IMR-90 (cell line): ENCODE results near the gene GIMAP1. TPM values are rescaled to one million over a fixed set of nuclear protein-coding genes. Genes with fewer than 3 reads are reported as not detected.

Source experiments
- ATAC-seq: fragments of 200-7000 bp; cut with Tn5 transposase; 2 replicates; pipeline ENCODE4 v1.9.1; 2020; ENCODE audit warnings: low read depth, mild to moderate bottlenecking, moderate library complexity
- BruUV-seq: library from RNA; stranded (reverse); fragments of 400-500 nt; replicated peaks from 2 replicates; lab custom pipeline; 2021; lab: Mats Ljungman, UMichigan
- CTCF ChIA-PET: fragments of 300-600 bp; formaldehyde crosslinking; extraction: SDS; loops from one replicate; lab custom pipeline; 2021; ENCODE audit warnings: antibody characterized with exemption; lab: Yijun Ruan, JAX
- POLR2A ChIA-PET: fragments of 300-600 bp; sonication (Branson Sonifier 250); formaldehyde crosslinking; loops from one replicate; lab custom pipeline; 2022; ENCODE audit warnings: antibody characterized with exemption; ENCODE audit not compliant: unreplicated experiment; lab: Charles Lee
- DNase-seq: peaks from one replicate; pipeline ENCODE4 v3.0.0; 2013
- H2AFZ ChIP-seq: replicated peaks from 2 replicates; pipeline ENCODE3; 2013; ENCODE audit warnings: low read length, mild to moderate bottlenecking; ENCODE audit not compliant: poor library complexity
- H2AK5ac ChIP-seq: 2 replicates; pipeline ENCODE4 v1.6.1; 2013; ENCODE audit warnings: low read depth, low read length, inconsistent platforms
- H2AK9ac ChIP-seq: replicated peaks from 2 replicates; pipeline ENCODE3; 2013; ENCODE audit warnings: mild to moderate bottlenecking, low read depth, low read length, moderate library complexity; ENCODE audit not compliant: poor library complexity
- H2BK120ac ChIP-seq: 2 replicates; pipeline ENCODE4 v1.6.1; 2013; ENCODE audit warnings: low read depth, low read length, inconsistent platforms
- H2BK15ac ChIP-seq: 3 replicates; pipeline ENCODE4 v1.6.1; 2013; ENCODE audit warnings: low read depth, low read length, inconsistent platforms
- H2BK20ac ChIP-seq: 2 replicates; pipeline ENCODE4 v1.6.1; 2013; ENCODE audit warnings: low read depth, mild to moderate bottlenecking, inconsistent platforms, low read length, moderate library complexity
- H2BK5ac ChIP-seq: 2 replicates; pipeline ENCODE4 v1.6.1; 2013; ENCODE audit warnings: mild to moderate bottlenecking, low read depth, low read length, inconsistent platforms; ENCODE audit not compliant: poor library complexity, severe bottlenecking
- H3K14ac ChIP-seq: replicated peaks from 2 replicates; pipeline ENCODE4 v1.6.1; 2013; ENCODE audit warnings: low read depth, low read length, inconsistent platforms
- H3K18ac ChIP-seq: 2 replicates; pipeline ENCODE4 v1.6.1; 2013; ENCODE audit warnings: low read depth, low read length, control low read depth
- H3K23ac ChIP-seq: 2 replicates; pipeline ENCODE4 v1.6.1; 2013; ENCODE audit warnings: low read depth, low read length, inconsistent platforms
- H3K27ac ChIP-seq: 2 replicates; pipeline ENCODE4 v1.5.1; 2013; ENCODE audit warnings: mild to moderate bottlenecking, control low read depth, low read length; ENCODE audit not compliant: insufficient read depth
- H3K27me3 ChIP-seq: 2 replicates; pipeline ENCODE4 v1.6.1; 2013; ENCODE audit warnings: low read length; ENCODE audit not compliant: control insufficient read depth, insufficient read depth
- H3K36me3 ChIP-seq: 2 replicates; pipeline ENCODE4 v1.6.1; 2013; ENCODE audit warnings: low read length, mixed read lengths; ENCODE audit not compliant: control insufficient read depth, insufficient read depth
- H3K4ac ChIP-seq: 2 replicates; pipeline ENCODE4 v1.6.1; 2013; ENCODE audit warnings: low read depth, low read length, inconsistent platforms
- H3K4me1 ChIP-seq: 2 replicates; pipeline ENCODE4 v1.6.1; 2013; ENCODE audit warnings: low read length, mixed read lengths; ENCODE audit not compliant: control insufficient read depth, insufficient read depth
- H3K4me2 ChIP-seq: 2 replicates; pipeline ENCODE4 v1.6.1; 2013; ENCODE audit warnings: low read depth, mild to moderate bottlenecking, control low read depth, low read length, moderate library complexity
- H3K4me3 ChIP-seq: 2 replicates; pipeline ENCODE4 v1.5.1; 2013; ENCODE audit warnings: low read depth, mild to moderate bottlenecking, control low read depth, low read length, moderate library complexity; ENCODE audit not compliant: insufficient read depth
- H3K56ac ChIP-seq: 2 replicates; pipeline ENCODE4 v1.6.1; 2013; ENCODE audit warnings: low read length, inconsistent platforms; ENCODE audit not compliant: insufficient read depth; ENCODE audit errors: extremely low read depth
- H3K79me1 ChIP-seq, 2 experiments: 2 replicates each; pipeline ENCODE4 v1.6.1; 2013; ENCODE audit warnings: low read length in 2 of 2, inconsistent platforms in 1 of 2, low read depth in 1 of 2
- H3K9ac ChIP-seq: 2 replicates; pipeline ENCODE4 v1.6.1; 2013; ENCODE audit warnings: low read depth, low read length, control low read depth
- H3K9me1 ChIP-seq: 2 replicates; pipeline ENCODE4 v1.6.1; 2013; ENCODE audit warnings: low read length, inconsistent platforms; ENCODE audit not compliant: insufficient read depth
- H3K9me3 ChIP-seq: 2 replicates; pipeline ENCODE4 v1.6.1; 2013; ENCODE audit warnings: low read length; ENCODE audit not compliant: control insufficient read depth, insufficient read depth
- H4K20me1 ChIP-seq: 2 replicates; pipeline ENCODE4 v1.6.1; 2013; ENCODE audit warnings: low read length, inconsistent platforms; ENCODE audit not compliant: insufficient read depth
- H4K5ac ChIP-seq: 2 replicates; pipeline ENCODE4 v1.6.1; 2013; ENCODE audit warnings: mild to moderate bottlenecking, low read depth, low read length, control low read depth
- H4K8ac ChIP-seq, 2 experiments: 2 replicates each; pipeline ENCODE4 v1.6.1; 2013; ENCODE audit warnings: low read depth in 2 of 2, low read length in 2 of 2, control low read depth in 1 of 2, inconsistent platforms in 1 of 2
- H4K91ac ChIP-seq: 2 replicates; pipeline ENCODE4 v1.6.1; 2013; ENCODE audit warnings: low read depth, low read length, inconsistent platforms; ENCODE audit not compliant: insufficient read depth
- BHLHE40 ChIP-seq: fragments of 150-350 bp; IDR thresholded peaks from 2 replicates; pipeline ENCODE4 v1.6.1; 2016; ENCODE audit warnings: mild to moderate bottlenecking, low read depth, low read length
- CEBPB ChIP-seq: IDR thresholded peaks from 2 replicates; pipeline ENCODE4 v1.6.1; 2012; ENCODE audit warnings: low read depth, low read length, improper control_type of control experiment
- CHD1 ChIP-seq: IDR thresholded peaks from 2 replicates; pipeline ENCODE4 v1.6.1; 2012; ENCODE audit warnings: low read depth, low read length, improper control_type of control experiment
- FOS ChIP-seq: fragments of 150-350 bp; IDR thresholded peaks from 2 replicates; pipeline ENCODE4 v1.6.1; 2016; ENCODE audit warnings: low read depth, low read length
- MAFK ChIP-seq: IDR thresholded peaks from 2 replicates; pipeline ENCODE4 v1.6.1; 2012; ENCODE audit warnings: low read depth, low read length, improper control_type of control experiment
- MAZ ChIP-seq: IDR thresholded peaks from 2 replicates; pipeline ENCODE4 v1.6.1; 2012; ENCODE audit warnings: low read depth, mild to moderate bottlenecking, low read length, improper control_type of control experiment, moderate library complexity, borderline replicate concordance
- MXI1 ChIP-seq: IDR thresholded peaks from 2 replicates; pipeline ENCODE4 v1.6.1; 2012; ENCODE audit warnings: low read depth, mild to moderate bottlenecking, low read length, moderate library complexity, borderline replicate concordance
- NFE2L2 ChIP-seq: fragments of 150-350 bp; IDR thresholded peaks from 2 replicates; pipeline ENCODE4 v1.6.1; 2016; ENCODE audit warnings: low read depth, mild to moderate bottlenecking, low read length
- POLR2A ChIP-seq: IDR thresholded peaks from 2 replicates; pipeline ENCODE4 v1.6.1; 2012; ENCODE audit warnings: mild to moderate bottlenecking, low read depth, low read length
- RAD21 ChIP-seq: IDR thresholded peaks from 2 replicates; pipeline ENCODE4 v1.6.1; 2012; ENCODE audit warnings: low read length, improper control_type of control experiment
- RCOR1 ChIP-seq: IDR thresholded peaks from 2 replicates; pipeline ENCODE4 v1.6.1; 2012; ENCODE audit warnings: mild to moderate bottlenecking, low read length, improper control_type of control experiment; ENCODE audit not compliant: insufficient replicate concordance
- RFX5 ChIP-seq: IDR thresholded peaks from 2 replicates; pipeline ENCODE4 v1.8.0; 2012; ENCODE audit warnings: low read depth, mild to moderate bottlenecking, low read length, moderate library complexity
- SMC3 ChIP-seq: fragments of 150-350 bp; IDR thresholded peaks from 2 replicates; pipeline ENCODE4 v1.6.1; 2016; ENCODE audit warnings: low read depth, mild to moderate bottlenecking, antibody characterized with exemption, low read length, moderate library complexity
- WGBS, 2 experiments: methylation state at CpG; one replicate each; pipeline versions ENCODE4 v1.1.5 to v1.1.7; 2013; ENCODE audit warnings: missing lambda C conversion rate in 2 of 2; ENCODE audit not compliant: insufficient read length in 1 of 2; ENCODE audit errors: extremely low coverage in 2 of 2; 5-methylcytosine and 5-hydroxymethylcytosine counted together
- dilution Hi-C: fragments of 300-500 bp; cut with HindIII; formaldehyde crosslinking; loops from one replicate; pipeline ENCODE4 v1.14.3; 2018; ENCODE audit warnings: low sequenced_read_pairs; ENCODE audit not compliant: unreplicated experiment
- in situ Hi-C: fragments of 300-500 bp; cut with MboI; formaldehyde crosslinking; loops from 3 replicates; pipeline ENCODE4 v1.14.3; 2019; ENCODE audit warnings: low sequenced_read_pairs, inconsistent platforms, mixed read lengths
- intact Hi-C: fragments of 100-400 bp; cut with micrococcal nuclease; formaldehyde crosslinking; loops from 2 replicates; pipeline ENCODE4 v1.10.0; 2022
- polyA plus RNA-seq, 3 experiments: library from polyadenylated mRNA; depleted of rRNA; stranded (reverse); fragments of >200 nt; gene quantifications; 2 replicates each; pipeline ENCODE4 v1.2.3, GENCODE V29; 2012; ENCODE audit warnings: low replicate concordance in 1 of 3
- total RNA-seq: library from RNA; depleted of rRNA; stranded (reverse); fragments of >200 nt; gene quantifications from 2 replicates; pipeline ENCODE4 v1.2.3, GENCODE V29; 2012
- TF ChIP-seq, protein P1 (sequence below): conservative IDR thresholded peaks from 2 replicates; pipeline ENCODE4 v1.5.1; 2012; ENCODE audit warnings: mild to moderate bottlenecking, low read depth, low read length, improper control_type of control experiment
- TF ChIP-seq, protein P2 (sequence below): fragments of 150-350 bp; IDR thresholded peaks from 2 replicates; pipeline ENCODE4 v1.6.1; 2017; ENCODE audit warnings: mild to moderate bottlenecking, antibody characterized with exemption, low read length, low read depth
- TF ChIP-seq, protein P3 (sequence below): fragments of 150-350 bp; IDR thresholded peaks from 2 replicates; pipeline ENCODE4 v1.6.1; 2016; ENCODE audit warnings: low read depth, mild to moderate bottlenecking, low read length, moderate library complexity, borderline replicate concordance

The GIMAP1 gene
- total and polyA plus RNA-seq, 2 of the 4 experiments (the other 2 are of a cell fraction), result not detected

DNA sequence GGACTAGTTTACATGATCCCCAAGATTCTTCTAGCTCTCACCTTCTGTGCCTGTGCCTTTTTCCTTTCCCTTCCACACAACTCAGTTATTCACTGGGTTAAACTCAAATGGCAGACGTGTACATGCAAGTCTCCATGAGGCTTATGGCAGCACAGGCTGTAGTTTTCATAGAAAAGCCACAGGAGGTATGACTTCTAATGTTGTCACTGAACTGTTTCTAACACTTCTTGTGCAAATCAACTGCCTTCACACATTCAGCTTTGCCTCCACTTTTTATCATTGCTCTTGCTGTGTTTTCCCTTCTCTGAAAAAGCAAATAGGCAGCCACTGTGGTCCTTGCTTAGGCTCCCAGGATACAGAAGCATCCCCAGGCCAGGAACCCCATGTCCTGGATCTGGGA, 15.5 kb downstream of the GIMAP1 start:
- Histone ChIP-seq H3K36me3 (no peaks in the 10 kb centered on the region), H3K27ac (no peak overlapping the region), H3K9ac (no peak overlapping the region), H3K18ac (no peak overlapping the region), H3K79me1 (no peaks in the 10 kb centered on the region), H2AFZ (no peak overlapping the region), H2BK15ac (no peak overlapping the region), H3K9me1 (no peaks in the 10 kb centered on the region), H3K56ac (no peak overlapping the region), H4K8ac (no peak overlapping the region), H4K5ac (no peak overlapping the region), H3K4ac (no peak overlapping the region), H3K4me2 (no peak overlapping the region), H4K91ac (no peak overlapping the region), H3K9me3 (no peaks in the 10 kb centered on the region), H3K27me3 (no peaks in the 10 kb centered on the region; the same call in 1 of the 2 replicates), H3K4me1 (no peaks in the 10 kb centered on the region), H4K20me1 (no peaks in the 10 kb centered on the region), H2BK5ac (no peak overlapping the region), H2AK9ac (no peak overlapping the region), H2AK5ac (no peak overlapping the region), H3K23ac (no peak overlapping the region), H3K14ac (no peak overlapping the region), H2BK20ac (no peak overlapping the region), H2BK120ac (no peak overlapping the region), H3K4me3 (no peak overlapping the region)
- CTCF ChIA-PET, result no interaction called here
- intact Hi-C loops (no loop called here), dilution Hi-C loops (no loop called here), in situ Hi-C loops (loop anchor here (25.0 kb wide), 1 partner anchor 420 kb away; the partner anchor contains the start of genes ACTR3C and LRRC61)
- ATAC-seq (no peak), DNase-seq (no peak)
- WGBS, 2 experiments, result no CpG with 5 or more reads among the region's 1 CpG
- no TSS peak for BruUV-seq
- TF ChIP-seq SMC3 (no peak), MAFK (no peak), CHD1 (no peak), RAD21 (no peak), NFE2L2 (no peak), CEBPB (no peak), FOS (no peak), BHLHE40 (no peak), POLR2A (no peak), RFX5 (no peak), MAZ (no peak), RCOR1 (no peak), MXI1 (no peak)
- TF ChIP-seq, protein P1, sequence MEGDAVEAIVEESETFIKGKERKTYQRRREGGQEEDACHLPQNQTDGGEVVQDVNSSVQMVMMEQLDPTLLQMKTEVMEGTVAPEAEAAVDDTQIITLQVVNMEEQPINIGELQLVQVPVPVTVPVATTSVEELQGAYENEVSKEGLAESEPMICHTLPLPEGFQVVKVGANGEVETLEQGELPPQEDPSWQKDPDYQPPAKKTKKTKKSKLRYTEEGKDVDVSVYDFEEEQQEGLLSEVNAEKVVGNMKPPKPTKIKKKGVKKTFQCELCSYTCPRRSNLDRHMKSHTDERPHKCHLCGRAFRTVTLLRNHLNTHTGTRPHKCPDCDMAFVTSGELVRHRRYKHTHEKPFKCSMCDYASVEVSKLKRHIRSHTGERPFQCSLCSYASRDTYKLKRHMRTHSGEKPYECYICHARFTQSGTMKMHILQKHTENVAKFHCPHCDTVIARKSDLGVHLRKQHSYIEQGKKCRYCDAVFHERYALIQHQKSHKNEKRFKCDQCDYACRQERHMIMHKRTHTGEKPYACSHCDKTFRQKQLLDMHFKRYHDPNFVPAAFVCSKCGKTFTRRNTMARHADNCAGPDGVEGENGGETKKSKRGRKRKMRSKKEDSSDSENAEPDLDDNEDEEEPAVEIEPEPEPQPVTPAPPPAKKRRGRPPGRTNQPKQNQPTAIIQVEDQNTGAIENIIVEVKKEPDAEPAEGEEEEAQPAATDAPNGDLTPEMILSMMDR, result no peak
- TF ChIP-seq, protein P2, sequence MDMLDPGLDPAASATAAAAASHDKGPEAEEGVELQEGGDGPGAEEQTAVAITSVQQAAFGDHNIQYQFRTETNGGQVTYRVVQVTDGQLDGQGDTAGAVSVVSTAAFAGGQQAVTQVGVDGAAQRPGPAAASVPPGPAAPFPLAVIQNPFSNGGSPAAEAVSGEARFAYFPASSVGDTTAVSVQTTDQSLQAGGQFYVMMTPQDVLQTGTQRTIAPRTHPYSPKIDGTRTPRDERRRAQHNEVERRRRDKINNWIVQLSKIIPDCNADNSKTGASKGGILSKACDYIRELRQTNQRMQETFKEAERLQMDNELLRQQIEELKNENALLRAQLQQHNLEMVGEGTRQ, result no peak
- TF ChIP-seq, protein P3, sequence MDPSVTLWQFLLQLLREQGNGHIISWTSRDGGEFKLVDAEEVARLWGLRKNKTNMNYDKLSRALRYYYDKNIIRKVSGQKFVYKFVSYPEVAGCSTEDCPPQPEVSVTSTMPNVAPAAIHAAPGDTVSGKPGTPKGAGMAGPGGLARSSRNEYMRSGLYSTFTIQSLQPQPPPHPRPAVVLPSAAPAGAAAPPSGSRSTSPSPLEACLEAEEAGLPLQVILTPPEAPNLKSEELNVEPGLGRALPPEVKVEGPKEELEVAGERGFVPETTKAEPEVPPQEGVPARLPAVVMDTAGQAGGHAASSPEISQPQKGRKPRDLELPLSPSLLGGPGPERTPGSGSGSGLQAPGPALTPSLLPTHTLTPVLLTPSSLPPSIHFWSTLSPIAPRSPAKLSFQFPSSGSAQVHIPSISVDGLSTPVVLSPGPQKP, result no peak
- POLR2A ChIA-PET, result no interaction called here
